Astrocyte of the cerebellum (primary cell): Measurements from ENCODE around the gene UBE2V1.

Experiments used
- DNase-seq: peaks from one replicate; pipeline ENCODE4 v3.0.0-alpha.2; 2011; ENCODE audit warnings: low read depth
- H3K4me3 ChIP-seq: 2 replicates; pipeline ENCODE4 v1.5.1; 2011; ENCODE audit warnings: mild to moderate bottlenecking, low read depth, low read length, moderate library complexity
- in situ Hi-C: cut with HindIII; loops from 2 replicates; pipeline ENCODE4 v1.10.0; 2017; ENCODE audit warnings: low sequenced_read_pairs
- TF ChIP-seq, protein P1 (sequence below): IDR thresholded peaks from 2 replicates; pipeline ENCODE4 v1.5.1; 2012; ENCODE audit warnings: low read length, low read depth, moderate library complexity, mild to moderate bottlenecking; ENCODE audit errors: missing control alignments

Gene UBE2V1

DNA sequence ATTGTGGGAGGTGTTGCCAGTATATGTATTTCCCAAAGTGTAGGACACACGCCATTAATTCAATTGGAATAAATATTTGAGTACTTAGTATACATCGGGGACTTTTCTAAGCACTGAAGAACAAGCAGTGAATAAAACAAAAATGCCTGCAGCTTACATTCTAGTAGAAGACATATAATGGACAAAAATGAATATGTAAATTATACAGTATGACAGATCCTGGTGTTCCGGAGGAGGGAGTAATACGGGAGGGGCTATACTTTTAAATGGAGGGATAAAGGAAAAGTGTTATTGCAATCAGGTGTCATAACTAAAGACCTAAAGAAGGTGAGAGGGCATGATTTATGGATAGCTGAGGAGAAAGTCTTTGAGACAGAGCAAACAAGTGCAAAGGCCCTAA is 15.1 kb downstream of the UBE2V1 start:
- DNase-seq, result no peak
- in situ Hi-C loops, result loop anchor here (25.0 kb wide), 1 partner anchor 111 kb away; the partner anchor contains the start of gene SNAI1
- no peak overlapping the region for H3K4me3 ChIP-seq
- TF ChIP-seq, protein P1, sequence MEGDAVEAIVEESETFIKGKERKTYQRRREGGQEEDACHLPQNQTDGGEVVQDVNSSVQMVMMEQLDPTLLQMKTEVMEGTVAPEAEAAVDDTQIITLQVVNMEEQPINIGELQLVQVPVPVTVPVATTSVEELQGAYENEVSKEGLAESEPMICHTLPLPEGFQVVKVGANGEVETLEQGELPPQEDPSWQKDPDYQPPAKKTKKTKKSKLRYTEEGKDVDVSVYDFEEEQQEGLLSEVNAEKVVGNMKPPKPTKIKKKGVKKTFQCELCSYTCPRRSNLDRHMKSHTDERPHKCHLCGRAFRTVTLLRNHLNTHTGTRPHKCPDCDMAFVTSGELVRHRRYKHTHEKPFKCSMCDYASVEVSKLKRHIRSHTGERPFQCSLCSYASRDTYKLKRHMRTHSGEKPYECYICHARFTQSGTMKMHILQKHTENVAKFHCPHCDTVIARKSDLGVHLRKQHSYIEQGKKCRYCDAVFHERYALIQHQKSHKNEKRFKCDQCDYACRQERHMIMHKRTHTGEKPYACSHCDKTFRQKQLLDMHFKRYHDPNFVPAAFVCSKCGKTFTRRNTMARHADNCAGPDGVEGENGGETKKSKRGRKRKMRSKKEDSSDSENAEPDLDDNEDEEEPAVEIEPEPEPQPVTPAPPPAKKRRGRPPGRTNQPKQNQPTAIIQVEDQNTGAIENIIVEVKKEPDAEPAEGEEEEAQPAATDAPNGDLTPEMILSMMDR, result no peak

DNA sequence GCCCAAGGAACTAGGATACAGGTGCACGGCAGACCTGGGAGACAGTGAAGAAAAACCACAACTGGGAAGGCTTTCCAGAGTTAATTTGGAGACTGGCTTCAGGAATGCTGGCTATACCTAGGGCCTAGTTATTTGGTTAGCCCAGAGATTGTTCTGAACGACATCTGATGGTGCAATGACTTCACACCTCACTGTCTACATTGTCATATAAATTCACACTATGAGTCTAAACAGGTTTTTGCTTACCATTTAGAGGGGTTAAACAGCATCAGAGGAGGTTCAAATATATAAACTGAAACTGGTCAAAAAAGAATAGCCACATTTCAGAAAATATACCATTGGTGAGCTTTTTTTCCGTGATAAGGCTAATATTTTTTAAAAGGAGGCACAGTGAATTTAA is 16.7 kb downstream of the UBE2V1 start:
- in situ Hi-C loops, result loop anchor here (25.0 kb wide), 1 partner anchor 109 kb away; the partner anchor contains the start of gene SNAI1
- TF ChIP-seq, protein P1, result no peak

DNA sequence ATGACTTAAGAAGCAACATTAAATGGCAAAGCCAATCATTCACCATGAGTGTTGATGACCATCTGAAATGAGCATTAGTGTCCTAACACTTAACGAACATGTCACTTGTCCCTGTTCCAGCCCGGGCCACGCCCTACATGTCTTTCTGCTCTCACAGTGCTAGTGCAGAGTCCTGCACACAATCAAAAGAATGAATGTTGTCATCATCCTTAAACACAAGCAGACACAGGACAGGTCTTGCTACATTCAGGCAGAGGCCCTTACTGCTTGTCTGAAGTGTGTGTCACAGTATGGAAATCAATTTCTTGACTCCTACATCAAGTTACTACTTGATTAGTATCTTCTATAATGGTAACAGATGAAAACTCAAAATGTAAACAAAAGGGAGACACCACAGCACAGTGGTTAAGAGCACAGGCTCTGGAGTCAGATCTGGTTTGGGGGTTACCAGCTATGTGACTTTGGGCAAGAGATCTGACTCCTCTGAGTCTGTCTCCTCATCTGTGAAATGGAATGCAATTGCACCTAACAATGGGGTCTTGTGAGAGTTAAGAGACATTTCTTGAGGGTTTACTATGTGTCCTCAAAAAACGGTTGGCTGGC is 17.4 kb downstream of the UBE2V1 start:
- no peak overlapping the region for H3K4me3 ChIP-seq
- no peak for DNase-seq
- in situ Hi-C loops, result loop anchor here (25.0 kb wide), 1 partner anchor 108 kb away; the partner anchor contains the start of gene SNAI1
- TF ChIP-seq, protein P1, result no peak

More for the DNA sequence above, 16.7 kb downstream of the UBE2V1 start:
- DNase-seq, result no peak
- H3K4me3 ChIP-seq, result no peak overlapping the region

DNA sequence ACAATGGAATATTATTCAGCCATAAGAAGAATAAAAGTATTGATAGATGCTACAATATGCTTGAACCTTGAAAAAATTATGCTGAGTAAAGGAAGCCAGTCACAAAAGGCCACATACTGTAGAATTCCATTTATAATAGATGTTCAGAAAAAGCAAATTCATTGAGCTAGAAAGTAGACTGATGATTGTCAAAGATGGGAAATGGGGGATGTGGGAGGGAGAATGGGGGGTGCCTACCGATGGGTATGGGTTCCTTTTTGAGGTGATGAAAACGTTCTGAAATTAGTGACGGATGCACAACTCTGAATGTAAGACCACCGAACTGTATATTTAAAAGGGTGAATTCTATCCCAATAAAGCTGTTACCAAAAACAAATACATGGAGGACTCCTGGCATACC is 18.4 kb downstream of the UBE2V1 start:
- TF ChIP-seq, protein P1, result no peak
- in situ Hi-C loops, result loop anchor here (25.0 kb wide), 1 partner anchor 107 kb away; the partner anchor contains the start of gene SNAI1
- DNase-seq, result no peak
- H3K4me3 ChIP-seq, result no peak overlapping the region

DNA sequence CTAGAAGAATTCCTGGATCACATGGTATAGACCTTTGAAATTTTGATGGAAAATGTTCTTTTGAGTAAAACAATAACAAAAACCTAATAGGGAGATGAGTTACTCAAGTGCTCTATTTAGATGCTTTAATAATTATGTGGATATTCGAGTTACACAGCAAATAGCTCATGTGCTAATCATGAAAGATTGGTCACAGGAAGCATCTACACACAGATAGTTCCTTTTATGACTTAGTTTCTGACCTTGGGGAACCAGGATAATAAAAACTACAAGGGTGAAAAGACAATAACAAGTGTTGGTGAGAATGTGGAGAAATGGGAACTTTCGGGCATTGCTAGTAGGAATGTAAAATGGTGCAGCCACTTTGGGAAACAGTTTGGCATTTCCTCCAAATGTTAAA is 19.7 kb downstream of the UBE2V1 start:
- in situ Hi-C loops, result loop anchor here (25.0 kb wide), 1 partner anchor 106 kb away; the partner anchor contains the start of gene SNAI1
- no peak overlapping the region for H3K4me3 ChIP-seq
- no peak for DNase-seq
- TF ChIP-seq, protein P1, result no peak

DNA sequence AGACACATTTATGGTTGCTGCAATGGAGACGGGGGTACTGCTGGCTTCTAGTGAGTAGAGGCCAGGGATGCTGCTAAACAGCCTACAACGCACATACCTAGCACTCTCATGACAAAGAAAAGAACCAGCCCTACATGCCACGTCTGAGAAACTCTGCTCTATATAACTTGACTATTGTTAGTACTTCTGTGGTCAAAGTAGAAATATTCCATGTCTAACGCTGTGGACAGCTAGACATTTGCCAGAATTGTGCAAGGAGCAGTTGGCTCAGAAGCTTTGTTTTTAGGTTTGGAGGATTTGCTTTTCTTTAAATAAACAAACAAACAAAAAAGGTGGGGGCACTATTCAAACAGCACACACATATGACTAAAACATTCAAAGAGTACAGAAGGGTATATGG is 20.5 kb downstream of the UBE2V1 start:
- DNase-seq, result no peak
- H3K4me3 ChIP-seq, result no peak overlapping the region
- in situ Hi-C loops, result loop anchor here (25.0 kb wide), 1 partner anchor 105 kb away; the partner anchor contains the start of gene SNAI1
- TF ChIP-seq, protein P1, result no peak
